Activated T-cell treated with anti-CD3 and anti-CD28 coated beads for 1 hour (primary cell): ENCODE measurements around the gene BCAS3.
"Not testable (repeated sequence)": the region's sequence is repeated elsewhere in the genome, so short reads cannot be mapped to it uniquely, and the experiment has no call there.

Experiments used
- DNase-seq: peaks from one replicate; pipeline ENCODE4 v3.0.0-alpha.2; 2020; ENCODE audit warnings: low read depth

The BCAS3 gene

GRCh38 chr17:60747069-60747808 lies 69.6 kb downstream of the BCAS3 start:
- DNase-seq = no peak

GRCh38 chr17:60748204-60748603 lies 70.6 kb downstream of the BCAS3 start:
- DNase-seq = no peak

- no peak for DNase-seq
Observed at GRCh38 chr17:60749050-60749449, 71.4 kb downstream of the BCAS3 start.

- no peak for DNase-seq
Observed at GRCh38 chr17:60749708-60750107, 72.1 kb downstream of the BCAS3 start.

GRCh38 chr17:60750640-60751039 lies 73.0 kb downstream of the BCAS3 start:
- DNase-seq = no peak

GRCh38 chr17:60751884-60752283 lies 74.2 kb downstream of the BCAS3 start:
- DNase-seq = no peak

- no peak for DNase-seq
Observed at GRCh38 chr17:60752873-60753577, 75.4 kb downstream of the BCAS3 start.

- DNase-seq = no peak
Observed at GRCh38 chr17:60754057-60754604, 76.5 kb downstream of the BCAS3 start.

- DNase-seq = not testable (repeated sequence)
Observed at GRCh38 chr17:60756798-60757197, 79.1 kb downstream of the BCAS3 start.

- DNase-seq = no peak
Observed at GRCh38 chr17:60757437-60757836, 79.8 kb downstream of the BCAS3 start.

- DNase-seq = no peak
Observed at GRCh38 chr17:60759756-60760155, 82.1 kb downstream of the BCAS3 start.

GRCh38 chr17:60761301-60761700 lies 83.7 kb downstream of the BCAS3 start:
- not testable (repeated sequence) for DNase-seq

GRCh38 chr17:60766778-60767190 lies 89.1 kb downstream of the BCAS3 start:
- DNase-seq = no peak

- DNase-seq = no peak
Observed at GRCh38 chr17:60767744-60768308, 90.2 kb downstream of the BCAS3 start.

GRCh38 chr17:60769327-60769726 lies 91.7 kb downstream of the BCAS3 start:
- no peak for DNase-seq

GRCh38 chr17:60770946-60771422 lies 93.3 kb downstream of the BCAS3 start:
- no peak for DNase-seq

GRCh38 chr17:60771621-60772020 lies 94.0 kb downstream of the BCAS3 start:
- not testable (repeated sequence) for DNase-seq

GRCh38 chr17:60773552-60773951 lies 95.9 kb downstream of the BCAS3 start:
- no peak for DNase-seq

- DNase-seq = no peak
Observed at GRCh38 chr17:60781880-60782412, 104.3 kb downstream of the BCAS3 start.

- DNase-seq = no peak
Observed at GRCh38 chr17:60782742-60783141, 105.1 kb downstream of the BCAS3 start.

GRCh38 chr17:60790205-60790604 lies 112.6 kb downstream of the BCAS3 start:
- DNase-seq = no peak

- no peak for DNase-seq
Observed at GRCh38 chr17:60792250-60792898, 114.7 kb downstream of the BCAS3 start.
